HG02884 (cell line): ENCODE measurements around the gene TRAPPC3.

Experiments
- ATAC-seq: cut with Tn5 transposase; IDR thresholded peaks from one replicate; pipeline ENCODE4 v1.9.1; 2021; ENCODE audit warnings: mild to moderate bottlenecking, moderate library complexity; ENCODE audit not compliant: unreplicated experiment

TRAPPC3 gene

DNA sequence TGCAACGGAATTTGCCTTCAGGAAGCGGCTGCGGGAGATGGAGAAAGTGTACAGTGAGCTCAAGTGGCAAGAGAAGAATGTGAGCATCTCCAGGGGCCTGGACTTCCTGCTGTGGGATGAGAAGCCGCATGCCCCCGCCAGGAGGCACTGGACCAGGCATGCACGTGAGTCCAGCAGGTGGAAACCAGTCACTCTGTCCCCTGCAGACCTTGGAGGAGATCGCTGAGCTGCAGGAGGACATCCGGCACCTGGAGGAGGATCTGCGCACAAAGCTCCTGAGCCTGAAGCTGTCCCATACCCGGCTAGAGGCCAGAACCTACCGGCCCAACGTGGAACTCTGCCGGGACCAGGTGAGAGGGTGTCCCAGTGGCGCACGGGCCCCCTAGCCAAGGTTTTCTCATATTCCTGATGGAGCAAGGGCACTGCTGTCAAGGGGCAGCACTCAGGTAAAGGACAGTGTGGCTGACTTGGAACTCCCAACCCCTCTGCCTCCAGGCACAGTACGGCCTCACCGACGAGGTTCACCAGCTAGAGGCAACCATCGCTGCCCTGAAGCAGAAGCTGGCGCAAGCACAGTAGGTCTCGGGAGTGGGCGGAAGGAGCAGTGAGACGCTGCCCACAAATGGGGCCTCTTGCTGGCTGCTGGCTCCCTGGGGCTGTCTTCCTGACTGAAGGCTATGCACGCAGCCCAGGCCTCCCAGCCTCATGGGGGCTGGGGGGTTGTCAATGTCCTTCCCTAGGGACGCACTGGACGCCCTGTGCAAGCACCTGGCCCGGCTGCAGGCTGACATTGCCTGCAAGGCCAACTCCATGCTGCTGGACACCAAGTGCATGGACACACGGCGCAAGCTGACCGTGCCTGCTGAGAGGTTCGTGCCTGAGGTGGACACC is 61.8 kb downstream of the TRAPPC3 start:
- no peak for ATAC-seq
